ENCODE data around the gene LMX1B.

LMX1B gene

GRCh38 chr9:126663661-126664072 is 49.9 kb downstream of the LMX1B start:
- DNase-seq: no peak

GRCh38 chr9:126664900-126665643 is 51.3 kb downstream of the LMX1B start:
- DNase-seq: no peak

GRCh38 chr9:126665644-126666035 is 51.9 kb downstream of the LMX1B start:
- no peak for DNase-seq

DNA sequence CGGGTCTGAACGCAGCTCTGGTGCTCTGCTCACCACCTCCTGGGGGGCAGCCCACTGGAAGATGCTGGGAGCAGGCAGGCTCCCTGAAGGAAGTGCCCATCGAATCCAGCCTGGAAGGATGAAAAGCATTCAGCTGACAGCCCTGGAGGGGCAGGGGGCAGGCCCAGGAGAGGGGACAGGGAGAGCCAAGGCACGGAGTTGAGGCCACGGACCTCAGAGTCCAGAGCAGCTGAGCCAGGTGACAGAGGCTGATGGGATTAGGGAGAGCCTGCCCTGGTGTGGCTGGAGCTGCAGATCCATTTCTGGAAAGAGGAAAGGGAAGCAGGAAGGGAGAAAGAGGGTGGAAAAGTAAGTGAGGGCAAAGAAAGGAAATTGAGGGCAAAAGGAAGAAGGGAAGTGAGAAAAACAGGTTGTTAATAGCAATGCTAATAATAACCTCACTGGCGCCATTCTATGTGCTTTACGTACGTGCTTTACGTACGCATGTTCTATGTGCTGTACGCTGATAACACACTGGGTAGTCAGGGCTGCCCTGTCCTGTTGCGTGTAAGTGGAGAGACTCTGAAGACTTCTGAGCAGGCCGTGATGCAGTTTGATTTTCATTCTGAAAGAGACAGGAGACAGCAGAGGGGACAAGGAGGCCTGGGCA is 52.6 kb downstream of the LMX1B start:
- DNase-seq: no peak

- no peak for DNase-seq
Observed at GRCh38 chr9:126667190-126668055, 53.7 kb downstream of the LMX1B start.

- DNase-seq: no peak
Observed at GRCh38 chr9:126668058-126668457, 54.3 kb downstream of the LMX1B start.

GRCh38 chr9:126669108-126669507 is 55.4 kb downstream of the LMX1B start:
- no peak for DNase-seq

- no peak for DNase-seq
Observed at GRCh38 chr9:126670270-126670669, 56.5 kb downstream of the LMX1B start.

GRCh38 chr9:126671381-126671831 is 57.7 kb downstream of the LMX1B start:
- DNase-seq: no peak

DNA sequence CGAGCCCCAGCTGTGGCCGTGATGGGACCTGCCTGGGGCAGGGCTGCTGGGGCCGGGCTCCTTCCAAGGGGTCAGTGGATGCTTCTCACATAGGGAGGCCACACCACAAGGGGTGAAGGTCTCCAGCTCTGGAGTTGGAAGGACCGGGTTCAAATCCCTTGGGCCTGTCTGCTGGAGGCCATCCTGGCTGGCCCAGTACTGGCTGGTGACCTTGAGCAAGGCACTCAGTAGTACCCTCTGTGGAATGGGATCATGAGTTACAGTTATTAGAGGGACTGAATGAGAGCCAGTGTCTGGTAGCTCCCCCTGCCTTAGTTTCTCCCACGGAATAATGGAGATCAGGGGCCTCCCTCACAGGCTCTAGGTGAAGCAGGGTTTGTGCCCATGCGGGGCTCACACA is 58.3 kb downstream of the LMX1B start:
- no peak for DNase-seq

DNA sequence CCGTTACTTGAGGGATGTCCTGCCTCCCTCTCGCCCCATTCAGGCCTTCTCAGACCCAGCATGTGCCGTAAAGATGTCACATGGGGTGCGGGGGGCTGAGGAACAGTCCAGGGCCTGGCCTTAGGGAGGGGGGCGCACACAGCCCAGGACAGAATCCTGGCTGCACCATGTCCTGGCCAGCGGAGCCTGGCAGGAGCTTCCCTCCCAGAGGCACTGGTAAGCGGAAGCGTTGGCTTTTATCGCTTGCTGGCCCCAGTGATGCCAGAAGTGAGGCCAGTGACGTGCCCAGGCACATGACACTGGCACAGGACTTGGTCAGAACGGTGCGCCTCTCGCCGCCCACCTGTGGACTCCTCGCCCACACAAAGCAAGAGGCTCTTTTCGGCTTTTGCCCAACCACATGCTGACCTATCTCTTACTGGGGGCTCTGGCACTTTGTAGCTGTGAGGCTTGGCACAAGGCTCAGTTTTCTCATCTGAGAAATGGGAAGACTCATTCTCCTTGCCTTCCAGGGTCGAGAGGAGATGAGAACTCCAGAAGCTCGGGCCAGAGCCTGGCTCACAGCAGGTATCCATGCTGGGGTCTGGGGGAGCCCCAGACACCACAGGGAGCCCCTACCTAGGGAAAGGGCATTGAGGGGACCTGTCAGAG is 59.0 kb downstream of the LMX1B start:
- no peak for DNase-seq

DNA sequence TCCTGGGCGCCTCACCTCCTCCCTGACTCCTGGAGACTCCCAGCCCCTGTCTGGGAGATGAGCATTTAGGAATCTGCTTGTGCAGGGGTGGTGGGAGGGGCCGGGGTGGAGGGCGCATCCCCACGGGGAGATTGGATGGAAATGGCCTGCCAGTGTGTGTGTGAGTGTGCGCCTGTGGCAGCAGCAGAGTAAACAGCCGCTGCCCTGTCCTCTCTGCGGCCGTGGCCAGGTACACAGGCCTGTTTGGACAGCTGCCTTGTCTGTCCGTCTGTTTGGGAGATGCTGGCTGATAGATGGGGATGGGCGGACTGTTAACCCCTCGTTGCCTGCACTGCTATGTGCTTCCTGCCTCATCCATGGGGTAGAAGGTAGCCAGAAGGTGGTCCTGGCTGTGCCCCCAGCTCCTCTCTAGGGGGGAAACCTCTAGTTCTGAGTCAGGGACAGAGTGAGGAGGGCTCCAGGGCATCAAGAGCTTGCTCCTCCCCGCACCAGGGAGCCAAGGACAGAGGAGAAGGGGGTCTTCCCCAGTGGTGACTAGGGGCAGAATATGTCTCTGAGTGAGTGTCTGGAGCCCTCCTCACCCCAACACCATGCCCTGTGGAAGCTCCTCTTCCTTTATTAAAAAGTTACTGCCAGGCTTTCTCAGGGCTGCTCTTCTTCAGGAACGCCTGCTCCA is 60.1 kb downstream of the LMX1B start:
- no peak for DNase-seq

DNA sequence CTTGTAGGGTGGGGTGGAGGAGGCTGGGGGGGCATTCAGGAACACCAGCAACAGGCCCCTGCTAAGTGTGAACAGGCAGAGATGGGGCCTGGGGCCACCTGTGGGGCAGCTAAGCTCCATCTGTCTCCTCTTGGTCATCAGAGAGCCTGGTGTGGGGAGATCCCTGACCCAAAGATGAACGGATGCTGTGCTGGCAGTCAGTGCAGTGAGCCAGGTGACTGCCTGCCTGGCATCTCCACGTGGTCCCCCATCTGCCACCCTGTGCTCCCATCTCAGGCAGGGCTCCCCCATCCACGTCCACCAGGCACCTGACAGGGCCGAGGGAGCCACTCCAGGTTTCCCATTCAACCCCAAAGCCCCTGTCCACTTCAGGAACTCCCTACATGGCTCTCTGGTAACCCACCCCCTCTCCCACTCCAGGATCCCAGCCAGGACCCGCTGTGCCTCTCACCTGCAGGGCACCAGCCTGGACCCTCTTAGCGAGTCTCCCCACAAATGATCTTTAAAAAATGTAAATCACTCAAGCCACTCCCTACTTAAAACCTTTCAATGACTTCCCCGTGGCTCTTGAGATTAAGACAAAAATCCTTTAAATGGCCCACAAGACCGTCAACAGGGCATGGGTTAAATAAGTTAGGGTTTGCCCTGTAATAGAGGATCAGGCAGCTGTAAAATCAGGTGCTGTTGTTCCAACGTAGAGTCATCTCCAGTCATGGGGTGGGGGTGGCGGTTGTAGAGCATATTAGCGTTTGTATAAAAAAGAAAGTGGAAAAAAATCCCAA is 60.8 kb downstream of the LMX1B start:
- DNase-seq: no peak

- DNase-seq: no peak
Observed at GRCh38 chr9:126675147-126675467, 61.4 kb downstream of the LMX1B start.

- DNase-seq: no peak
Observed at GRCh38 chr9:126676102-126676684, 62.5 kb downstream of the LMX1B start.

DNA sequence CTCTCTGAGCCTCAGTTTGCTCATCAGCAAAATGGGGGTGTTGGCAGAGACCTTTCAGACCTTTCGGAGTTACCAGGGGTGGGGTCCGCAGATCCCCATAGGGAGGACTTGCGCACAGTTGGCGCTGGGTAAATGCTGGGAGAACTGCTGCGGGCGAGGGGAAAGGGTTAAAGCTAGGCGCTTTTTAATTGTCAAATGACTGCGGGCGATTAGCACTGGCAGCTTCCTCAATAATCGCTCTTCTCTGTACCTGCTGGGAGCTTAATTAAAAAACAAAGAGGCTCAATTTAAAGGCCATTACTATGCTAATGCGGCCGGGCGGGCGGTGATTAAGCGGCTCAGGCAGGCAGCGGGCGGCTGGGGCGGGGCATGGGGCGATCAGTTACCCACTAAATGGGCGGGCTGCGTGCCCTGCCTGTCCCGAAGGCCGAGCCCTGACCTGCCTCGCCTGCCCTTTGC is 63.0 kb downstream of the LMX1B start:
- DNase-seq: peak; percentile 42

- no peak for DNase-seq
Observed at GRCh38 chr9:126677188-126678084, 63.7 kb downstream of the LMX1B start.

GRCh38 chr9:126678989-126679388 is 65.3 kb downstream of the LMX1B start:
- peak; percentile 21 for DNase-seq

DNA sequence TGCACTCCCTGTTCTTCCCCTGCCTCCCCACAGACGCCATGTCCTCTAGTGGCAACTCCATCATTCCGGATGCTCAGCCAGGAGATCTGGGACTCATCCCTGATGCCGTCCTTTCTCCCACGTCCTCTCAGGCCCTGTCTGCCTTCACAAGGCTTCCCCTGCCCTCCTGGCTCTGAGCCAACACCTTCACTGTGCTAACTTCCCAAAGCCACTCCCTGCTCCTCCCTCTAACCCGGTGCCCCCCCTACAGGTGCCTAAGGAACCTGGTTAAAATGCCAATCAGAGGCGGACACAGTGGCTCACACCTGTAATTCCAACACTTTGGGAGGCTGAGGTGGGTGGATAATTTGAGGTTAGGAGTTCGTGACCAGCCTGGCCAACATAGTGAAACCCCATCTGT is 67.6 kb downstream of the LMX1B start:
- no peak for DNase-seq

GRCh38 chr9:126682113-126682810 is 68.5 kb downstream of the LMX1B start:
- DNase-seq: no peak

All from stimulated activated CD4-positive, alpha-beta T cell treated with anti-CD3 and anti-CD28 coated beads, Interleukin-15, amount 100 ng/mL, for 24 hours (primary cell).